ENCODE measurements around the gene CIAO3. TPM values are rescaled to one million over a fixed set of nuclear protein-coding genes. Genes with fewer than 3 reads are reported as not detected.
"Not testable (repeated sequence)": the region's sequence is repeated elsewhere in the genome, so short reads cannot be mapped to it uniquely, and the experiment has no call there.

Gene CIAO3
- total RNA-seq, 4 donors from 2014 or later: 35.2 to 110 (median 52.0) TPM

GRCh38 chr16:779561-779960 lies 38.8 kb upstream of the CIAO3 start:
- Histone ChIP-seq H3K9me3 (no peaks in the 10 kb centered on the region), H3K4me1 (peaks cover 22% of the 10 kb centered on the region), H3K27me3 (peaks cover 72% of the 10 kb centered on the region), H3K36me3 (no peaks in the 10 kb centered on the region), H3K4me3 (no peak overlapping the region), H3K27ac (no peak overlapping the region)
- TF ChIP-seq CTCF (IDR thresholded peaks at IDR 0.05): no peak
- TF ChIP-seq POLR2AphosphoS5 (IDR thresholded peaks at IDR 0.05): no peak
- no peak for TF ChIP-seq POLR2A (IDR thresholded peaks at IDR 0.05)
- TF ChIP-seq EP300 (IDR thresholded peaks at IDR 0.05): no peak
- WGBS: 95% methylated on average over 4 of the region's 13 CpGs
- DNase-seq (ENCODE audit: low spot score in 2 of 2): no peak

- H3K27me3 ChIP-seq: peaks cover 77% of the 10 kb centered on the region
- H3K9me3 ChIP-seq: no peaks in the 10 kb centered on the region
- TF ChIP-seq EP300 (IDR thresholded peaks at IDR 0.05) (no peak), POLR2AphosphoS5 (IDR thresholded peaks at IDR 0.05) (no peak), POLR2A (IDR thresholded peaks at IDR 0.05) (no peak), CTCF (IDR thresholded peaks at IDR 0.05) (no peak)
- H3K27ac ChIP-seq: no peak overlapping the region
- peaks cover 21% of the 10 kb centered on the region for H3K4me1 ChIP-seq
- no peaks in the 10 kb centered on the region for H3K36me3 ChIP-seq
- no peak overlapping the region for H3K4me3 ChIP-seq
- DNase-seq (ENCODE audit: low spot score in 2 of 2): no peak
- WGBS: 82% methylated on average over 5 of the region's 6 CpGs
These were observed 38.2 kb upstream of the CIAO3 start for GRCh38 chr16:778909-779527.

GRCh38 chr16:778447-778846 lies 37.6 kb upstream of the CIAO3 start:
- no peak overlapping the region for H3K27ac ChIP-seq
- no peaks in the 10 kb centered on the region for H3K9me3 ChIP-seq
- peaks cover 77% of the 10 kb centered on the region for H3K27me3 ChIP-seq
- no peaks in the 10 kb centered on the region for H3K36me3 ChIP-seq
- WGBS: 76% methylated on average over 11 of the region's 11 CpGs
- DNase-seq (ENCODE audit: low spot score in 2 of 2): no peak
- TF ChIP-seq POLR2AphosphoS5 (IDR thresholded peaks at IDR 0.05) (no peak), CTCF (IDR thresholded peaks at IDR 0.05) (no peak), EP300 (IDR thresholded peaks at IDR 0.05) (no peak), POLR2A (IDR thresholded peaks at IDR 0.05) (no peak)
- no peak overlapping the region for H3K4me3 ChIP-seq
- peaks cover 15% of the 10 kb centered on the region for H3K4me1 ChIP-seq

- 36% methylated on average over 16 of the region's 16 CpGs for WGBS
- no peak overlapping the region for H3K27ac ChIP-seq
These were observed 37.0 kb upstream of the CIAO3 start for GRCh38 chr16:777826-778225.

GRCh38 chr16:776824-777223 lies 36.0 kb upstream of the CIAO3 start:
- Histone ChIP-seq H3K9me3 (no peaks in the 10 kb centered on the region), H3K36me3 (no peaks in the 10 kb centered on the region), H3K27ac (no peak overlapping the region), H3K4me3 (no peak overlapping the region), H3K27me3 (peaks cover 66% of the 10 kb centered on the region), H3K4me1 (no peaks in the 10 kb centered on the region)
- WGBS: 86% methylated on average over 9 of the region's 9 CpGs
- TF ChIP-seq POLR2A (IDR thresholded peaks at IDR 0.05) (no peak), CTCF (IDR thresholded peaks at IDR 0.05) (no peak), POLR2AphosphoS5 (IDR thresholded peaks at IDR 0.05) (no peak), EP300 (IDR thresholded peaks at IDR 0.05) (no peak)
- no peak for DNase-seq (ENCODE audit: low spot score in 2 of 2)

More at GRCh38 chr16:777826-778225, 37.0 kb upstream of the CIAO3 start:
- peaks cover 9% of the 10 kb centered on the region for H3K4me1 ChIP-seq
- H3K36me3 ChIP-seq: no peaks in the 10 kb centered on the region
- TF ChIP-seq EP300 (IDR thresholded peaks at IDR 0.05): no peak
- TF ChIP-seq POLR2A (IDR thresholded peaks at IDR 0.05): no peak
- H3K27me3 ChIP-seq: peaks cover 76% of the 10 kb centered on the region
- no peak overlapping the region for H3K4me3 ChIP-seq
- H3K9me3 ChIP-seq: no peaks in the 10 kb centered on the region
- DNase-seq (ENCODE audit: low spot score in 2 of 2): no peak

- H3K4me3 ChIP-seq; H3K27ac ChIP-seq; H3K9me3 ChIP-seq; H3K36me3 ChIP-seq; H3K4me1 ChIP-seq; DNase-seq (ENCODE audit: low spot score in 2 of 2): not testable (repeated sequence)
- 84% methylated on average over 10 of the region's 10 CpGs for WGBS
- H3K27me3 ChIP-seq: peaks cover 60% of the 10 kb centered on the region
These were observed 35.5 kb upstream of the CIAO3 start for GRCh38 chr16:776298-776697.

Data from suprapubic skin (tissue), 4 donors.